Stimulated activated CD4-positive, alpha-beta T cell treated with anti-CD3 and anti-CD28 coated beads, Interleukin-2, amount 100 ng/mL, for 24 hours (primary cell): Measurements from ENCODE around the gene CCDC170.
A peak's percentile ranks its signal among the peaks of the same experiment; 100 is the strongest.
"Not testable (repeated sequence)": the region's sequence is repeated elsewhere in the genome, so short reads cannot be mapped to it uniquely, and the experiment has no call there.

ENCODE experiments used
- DNase-seq, 2 donors: peaks; one replicate each; pipeline ENCODE4 v3.0.0-alpha.2; 2020

Gene CCDC170

GRCh38 chr6:151493804-151494234 lies at the start of gene CCDC170:
Gene CCDC170 (plus strand): TSS chr6:151494017. CDS start chr6:151494129, 112 bp downstream.
- peak in 1 of 2 donors; percentile 28 for DNase-seq

GRCh38 chr6:151445482-151445881 lies 48.3 kb upstream of the CCDC170 start:
- DNase-seq: no peak

GRCh38 chr6:151447237-151447636 lies 46.6 kb upstream of the CCDC170 start:
- no peak for DNase-seq

GRCh38 chr6:151448623-151449022 lies 45.2 kb upstream of the CCDC170 start:
- no peak for DNase-seq

- not testable (repeated sequence) for DNase-seq
Observed at GRCh38 chr6:151450928-151451327, 42.9 kb upstream of the CCDC170 start.

- no peak for DNase-seq
Observed at GRCh38 chr6:151451417-151451949, 42.3 kb upstream of the CCDC170 start.

- peak; percentile 99 to 100 for DNase-seq
Observed at GRCh38 chr6:151451950-151452749, 41.7 kb upstream of the CCDC170 start, which contains the start of gene RMND1. Gene RMND1 (minus strand): TSS chr6:151452126. CDS start chr6:151445811, 6,315 bp downstream.

- no peak for DNase-seq
Observed at GRCh38 chr6:151452750-151453427, 40.9 kb upstream of the CCDC170 start.

- DNase-seq: not testable (repeated sequence)
Observed at GRCh38 chr6:151455751-151456398, 37.9 kb upstream of the CCDC170 start.

- DNase-seq: no peak
Observed at GRCh38 chr6:151461673-151462072, 32.1 kb upstream of the CCDC170 start.

- DNase-seq: no peak
Observed at GRCh38 chr6:151464702-151465101, 29.1 kb upstream of the CCDC170 start.

- peak; percentile 42 to 67 for DNase-seq
Observed at GRCh38 chr6:151475653-151476523, 17.9 kb upstream of the CCDC170 start.

GRCh38 chr6:151477726-151478125 lies 16.1 kb upstream of the CCDC170 start:
- no peak for DNase-seq

GRCh38 chr6:151478670-151479069 lies 15.1 kb upstream of the CCDC170 start:
- DNase-seq: no peak

- no peak for DNase-seq
Observed at GRCh38 chr6:151481786-151482185, 12.0 kb upstream of the CCDC170 start.

GRCh38 chr6:151482290-151482689 lies 11.5 kb upstream of the CCDC170 start:
- DNase-seq: no peak

GRCh38 chr6:151483994-151484393 lies 9.8 kb upstream of the CCDC170 start:
- no peak for DNase-seq

- DNase-seq: no peak
Observed at GRCh38 chr6:151488226-151488625, 5.6 kb upstream of the CCDC170 start.

- DNase-seq: no peak
Observed at GRCh38 chr6:151490996-151491395, 2.8 kb upstream of the CCDC170 start.

- no peak for DNase-seq
Observed at GRCh38 chr6:151493161-151493803, 535 bp upstream of the CCDC170 start.

- peak in 1 of 2 donors; percentile 46 for DNase-seq
Observed at GRCh38 chr6:151494235-151494935, 568 bp downstream of the CCDC170 start.
